Mammary epithelial cell (primary cell): ENCODE measurements around the gene ENTPD6.

Experiments used
- EZH2 ChIP-seq: IDR thresholded peaks from 2 replicates; pipeline ENCODE4 v1.6.1; 2012; ENCODE audit warnings: low read length, inconsistent platforms, borderline replicate concordance
- TF ChIP-seq, protein P1 (sequence below), 2 donors: IDR thresholded peaks in 1 of 2; conservative IDR thresholded peaks in 1 of 2; 2 replicates each; pipeline ENCODE4 v1.5.1; 2011 to 2012; ENCODE audit warnings: inconsistent platforms in 2 of 2, low read length in 2 of 2, mild to moderate bottlenecking in 2 of 2, control low read depth in 1 of 2, low read depth in 1 of 2; ENCODE audit not compliant: insufficient read depth in 1 of 2; ENCODE audit errors: extremely low read depth in 1 of 2

DNA sequence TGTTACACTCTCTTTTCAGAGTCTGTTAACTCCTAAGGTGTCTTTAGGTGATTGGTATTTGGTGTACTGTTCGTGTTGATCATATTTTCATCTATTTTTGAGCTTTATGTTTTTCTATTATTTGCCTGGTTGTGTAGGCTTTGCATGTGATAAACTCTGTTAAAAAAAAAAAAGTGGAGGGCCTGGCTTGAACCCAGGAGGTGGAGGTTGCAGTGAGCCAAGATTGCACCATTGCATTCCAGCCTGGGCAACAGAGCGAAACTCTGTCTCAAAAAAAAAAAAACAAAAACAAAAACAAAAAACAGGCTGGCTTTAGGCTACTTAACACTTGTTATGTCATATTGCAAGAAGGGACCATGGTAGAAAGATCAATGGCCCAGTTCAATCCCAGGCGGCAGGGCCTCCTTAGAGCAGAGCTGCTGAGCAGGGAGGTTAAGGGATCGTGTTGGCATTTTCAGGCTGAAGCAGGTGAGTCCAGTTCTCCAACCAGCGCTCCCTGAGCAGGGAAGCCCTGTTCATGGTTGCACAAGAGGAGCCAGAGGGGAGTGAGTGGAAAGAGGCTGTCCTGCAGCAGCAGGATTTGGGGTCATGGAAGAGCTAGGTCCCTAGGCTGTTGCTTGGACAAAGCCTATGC lies 60.8 kb downstream of the ENTPD6 start:
- no peak for TF ChIP-seq EZH2
- TF ChIP-seq, protein P1, sequence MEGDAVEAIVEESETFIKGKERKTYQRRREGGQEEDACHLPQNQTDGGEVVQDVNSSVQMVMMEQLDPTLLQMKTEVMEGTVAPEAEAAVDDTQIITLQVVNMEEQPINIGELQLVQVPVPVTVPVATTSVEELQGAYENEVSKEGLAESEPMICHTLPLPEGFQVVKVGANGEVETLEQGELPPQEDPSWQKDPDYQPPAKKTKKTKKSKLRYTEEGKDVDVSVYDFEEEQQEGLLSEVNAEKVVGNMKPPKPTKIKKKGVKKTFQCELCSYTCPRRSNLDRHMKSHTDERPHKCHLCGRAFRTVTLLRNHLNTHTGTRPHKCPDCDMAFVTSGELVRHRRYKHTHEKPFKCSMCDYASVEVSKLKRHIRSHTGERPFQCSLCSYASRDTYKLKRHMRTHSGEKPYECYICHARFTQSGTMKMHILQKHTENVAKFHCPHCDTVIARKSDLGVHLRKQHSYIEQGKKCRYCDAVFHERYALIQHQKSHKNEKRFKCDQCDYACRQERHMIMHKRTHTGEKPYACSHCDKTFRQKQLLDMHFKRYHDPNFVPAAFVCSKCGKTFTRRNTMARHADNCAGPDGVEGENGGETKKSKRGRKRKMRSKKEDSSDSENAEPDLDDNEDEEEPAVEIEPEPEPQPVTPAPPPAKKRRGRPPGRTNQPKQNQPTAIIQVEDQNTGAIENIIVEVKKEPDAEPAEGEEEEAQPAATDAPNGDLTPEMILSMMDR (conservative IDR thresholded peaks at IDR 0.05 in 1 of 2, IDR thresholded peaks at IDR 0.05 in 1 of 2; ENCODE audit: extremely low read depth in 1 of 2, insufficient read depth in 1 of 2, low read depth in 1 of 2, low read length in 2 of 2), result no peak
